T-helper 1 cell (primary cell): ENCODE measurements around the gene PHACTR3.
A peak's percentile ranks its signal among the peaks of the same experiment; 100 is the strongest.

ENCODE experiments used
- DNase-seq, 5 donors: peaks; one replicate each; pipeline ENCODE4 v3.0.0-alpha.2; 2012 to 2020

The PHACTR3 gene

DNA sequence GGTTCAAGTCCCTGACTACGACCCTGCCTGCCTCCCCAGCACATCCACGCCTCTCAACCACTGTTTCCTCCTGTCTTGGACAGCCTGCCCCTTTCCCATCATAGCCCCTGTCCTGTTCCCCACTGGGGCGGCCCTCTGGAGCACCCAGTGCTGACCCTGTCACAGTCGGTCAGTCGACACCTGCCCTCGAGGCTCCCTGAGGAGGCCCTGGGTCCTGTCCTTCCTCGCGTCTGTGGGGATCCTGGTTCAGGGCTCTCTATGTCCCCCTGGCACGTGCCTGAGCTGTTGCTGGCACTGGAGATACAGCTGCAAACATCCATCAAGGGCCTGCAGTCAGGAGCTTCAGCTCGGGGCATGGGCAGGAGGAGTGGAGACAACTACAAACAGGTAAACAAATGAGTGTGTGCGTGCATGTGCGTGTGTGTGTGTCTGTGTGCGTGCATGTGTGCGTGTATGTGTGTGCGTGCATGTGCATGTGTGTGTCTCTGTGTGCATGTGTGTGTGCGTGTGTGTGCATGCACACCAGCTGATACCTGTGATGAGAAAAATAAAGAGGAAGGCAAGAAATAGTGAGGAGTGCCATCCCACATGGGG is 132.8 kb downstream of the PHACTR3 start:
- no peak for DNase-seq

- no peak for DNase-seq
Observed at GRCh38 chr20:59737816-59738215, 133.5 kb downstream of the PHACTR3 start.

- no peak for DNase-seq
Observed at GRCh38 chr20:59738851-59739250, 134.5 kb downstream of the PHACTR3 start.

DNA sequence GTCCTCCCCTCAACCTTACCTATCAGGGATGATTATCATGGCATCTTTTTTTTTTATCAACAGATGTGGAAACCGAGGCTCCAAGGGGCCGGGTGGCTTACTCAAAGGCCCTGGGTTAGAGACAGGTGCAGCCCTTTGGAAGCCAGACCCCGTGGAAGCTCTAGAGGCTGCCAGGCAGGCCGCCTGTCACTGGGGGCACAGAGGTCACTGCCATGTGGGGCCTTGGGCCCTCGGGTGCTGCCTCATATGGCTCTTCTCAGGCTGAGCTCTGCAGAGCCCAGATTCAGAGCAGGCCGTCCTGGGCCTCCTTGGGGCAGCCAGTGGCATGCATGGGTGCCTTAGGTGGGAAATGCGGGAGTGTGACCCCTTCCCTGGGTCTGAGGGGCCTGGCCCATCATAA is 136.3 kb downstream of the PHACTR3 start:
- DNase-seq = no peak

- DNase-seq = no peak
Observed at GRCh38 chr20:59741073-59741472, 136.7 kb downstream of the PHACTR3 start.

DNA sequence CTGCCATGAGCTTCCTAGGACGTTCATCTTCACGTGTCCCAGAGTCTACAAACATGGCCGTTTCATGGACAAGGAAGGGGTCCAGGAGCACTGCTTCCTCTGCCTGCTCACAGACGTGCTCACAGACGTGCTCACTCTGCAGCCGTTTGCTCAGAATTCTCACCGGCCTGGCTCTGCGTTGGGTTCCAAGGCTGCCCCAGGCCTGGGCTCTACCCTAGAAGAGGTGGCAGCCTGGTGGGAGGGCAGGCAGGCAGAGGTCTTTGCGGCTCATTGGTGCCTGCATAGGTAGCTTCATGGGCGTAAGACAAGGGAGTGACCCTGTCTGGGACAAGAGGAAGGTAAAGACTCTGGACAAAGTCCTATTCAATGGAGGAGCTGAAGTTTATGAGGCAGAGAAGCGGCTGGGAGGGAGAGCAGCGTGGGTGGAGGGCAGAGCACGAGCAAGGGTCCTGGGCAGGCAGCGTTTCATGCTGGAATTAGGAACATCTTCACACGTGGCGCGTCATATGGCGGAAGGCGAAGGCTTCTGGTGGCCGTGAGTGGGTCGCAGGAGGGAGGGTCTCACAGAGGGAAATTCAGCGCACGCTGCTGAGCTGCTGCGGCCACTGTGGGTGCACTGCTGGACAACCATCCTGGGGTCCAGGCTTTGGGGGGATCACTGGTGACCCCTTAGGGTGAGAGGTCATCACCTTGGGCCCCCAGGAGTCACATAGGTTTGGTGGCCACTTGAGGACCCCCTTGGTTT is 138.2 kb downstream of the PHACTR3 start:
- DNase-seq = no peak

DNA sequence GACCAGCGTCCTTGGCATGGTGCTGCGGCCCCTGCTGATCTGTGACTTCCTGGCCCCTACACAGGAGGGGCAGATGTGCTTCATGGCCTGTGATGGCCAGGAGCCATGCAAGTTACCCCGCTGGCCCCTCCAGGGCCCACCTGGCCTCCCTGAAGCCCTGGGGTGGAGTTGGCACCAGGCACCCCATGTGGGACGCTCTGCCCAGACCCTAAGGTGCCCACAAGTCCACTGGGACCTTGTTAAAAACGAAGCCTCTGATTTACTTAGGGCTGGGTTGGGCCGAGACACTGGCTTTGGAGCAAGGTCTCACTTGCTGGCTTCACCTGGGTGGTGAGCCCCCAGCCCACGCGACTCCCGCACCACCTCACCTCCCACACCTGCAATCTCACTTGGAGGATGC is 139.0 kb downstream of the PHACTR3 start:
- no peak for DNase-seq

DNA sequence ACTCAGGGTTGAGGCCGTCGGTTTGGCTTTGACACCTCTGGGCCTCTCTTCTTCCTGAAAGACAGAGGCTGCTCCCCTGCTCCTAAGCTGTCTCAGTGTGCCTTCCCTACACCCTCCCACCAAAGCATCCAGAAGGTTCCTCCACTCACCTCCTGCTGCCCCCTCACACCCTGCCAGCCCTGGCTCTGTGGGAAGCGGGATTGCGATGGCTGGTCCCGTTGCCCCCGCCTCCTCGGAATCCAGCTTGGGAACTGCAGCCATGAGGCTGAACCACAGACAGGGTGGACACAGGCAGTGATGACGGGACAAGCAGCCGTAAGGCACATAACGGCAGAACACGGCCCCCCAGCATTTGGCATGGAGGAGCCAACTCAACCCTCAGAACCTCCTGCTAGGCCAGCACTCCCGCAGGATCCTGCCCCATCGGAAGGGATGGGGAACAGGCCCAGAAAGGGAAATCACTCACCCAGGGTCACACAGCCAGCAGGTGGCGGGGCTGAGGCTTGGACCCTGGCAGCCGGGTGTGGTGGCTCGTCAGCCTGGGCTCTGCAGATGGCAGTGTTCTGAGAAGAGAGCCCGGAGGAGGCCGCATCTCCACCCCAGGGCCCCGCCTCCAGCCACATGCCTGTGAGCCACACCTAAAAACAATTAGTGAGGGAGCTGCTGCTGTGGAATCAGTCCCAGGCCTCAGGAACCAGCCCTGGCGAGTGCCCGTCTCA is 139.6 kb downstream of the PHACTR3 start:
- DNase-seq = no peak

DNA sequence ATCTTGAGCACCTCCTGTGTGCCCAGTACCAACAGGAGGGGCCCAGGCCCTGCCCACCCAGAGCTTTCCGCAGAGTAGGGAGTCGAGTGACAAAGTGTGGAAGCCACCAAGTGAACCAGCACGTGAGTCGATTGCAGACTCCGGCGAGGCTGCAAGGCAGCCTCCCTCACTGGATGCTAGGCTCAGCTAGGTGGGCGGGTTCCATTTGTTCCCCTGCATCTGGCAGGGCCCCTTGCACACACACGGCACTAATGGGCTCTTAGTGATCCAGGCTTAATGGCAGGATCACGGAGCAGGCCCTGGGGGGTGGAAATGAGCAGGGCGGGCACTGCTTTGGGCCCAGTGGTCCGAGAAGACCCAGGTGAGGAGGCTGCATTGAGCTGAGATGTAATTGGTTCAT is 140.4 kb downstream of the PHACTR3 start:
- no peak for DNase-seq

- DNase-seq = no peak
Observed at GRCh38 chr20:59745201-59745600, 140.9 kb downstream of the PHACTR3 start.

DNA sequence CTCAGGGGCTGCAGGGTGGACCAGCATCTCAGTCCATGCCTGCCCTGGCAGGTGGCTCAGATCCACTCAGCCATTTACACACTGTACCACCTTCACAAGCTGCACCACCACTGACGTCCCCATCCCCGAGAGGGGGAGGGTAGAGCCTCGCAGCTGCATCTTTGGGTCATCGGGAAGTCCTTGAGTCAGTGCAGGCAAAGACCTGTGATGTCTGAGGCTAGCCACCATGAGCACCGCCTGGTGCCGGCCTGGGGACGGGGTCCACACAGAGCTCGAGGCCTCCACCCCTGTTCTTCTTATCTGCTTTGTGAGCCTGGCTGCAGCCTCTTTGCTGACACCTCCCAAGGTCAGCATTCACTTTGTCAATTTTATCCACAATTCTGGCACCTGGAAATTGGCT is 141.4 kb downstream of the PHACTR3 start:
- DNase-seq = no peak

DNA sequence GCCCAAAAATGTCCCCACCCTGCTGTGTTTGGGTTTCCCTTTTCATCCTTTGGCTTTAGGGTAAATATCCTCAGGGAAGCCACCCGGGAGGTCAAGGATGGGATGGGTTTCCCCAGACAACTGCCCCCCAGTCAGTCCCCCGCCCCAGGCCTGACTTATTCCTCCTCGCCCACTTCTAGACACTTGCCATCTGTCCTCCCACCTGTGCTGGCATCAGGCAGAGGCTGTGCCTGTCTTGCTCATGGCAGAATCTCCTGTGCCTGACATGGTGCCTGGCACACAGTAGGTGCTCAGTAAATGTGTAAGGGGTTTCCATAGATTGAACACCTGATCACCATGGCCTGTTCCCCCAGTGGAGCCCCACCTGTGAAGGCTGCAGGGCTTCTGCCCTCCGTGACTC is 141.8 kb downstream of the PHACTR3 start:
- no peak for DNase-seq

GRCh38 chr20:59747671-59748515 is 143.6 kb downstream of the PHACTR3 start:
- no peak for DNase-seq

DNA sequence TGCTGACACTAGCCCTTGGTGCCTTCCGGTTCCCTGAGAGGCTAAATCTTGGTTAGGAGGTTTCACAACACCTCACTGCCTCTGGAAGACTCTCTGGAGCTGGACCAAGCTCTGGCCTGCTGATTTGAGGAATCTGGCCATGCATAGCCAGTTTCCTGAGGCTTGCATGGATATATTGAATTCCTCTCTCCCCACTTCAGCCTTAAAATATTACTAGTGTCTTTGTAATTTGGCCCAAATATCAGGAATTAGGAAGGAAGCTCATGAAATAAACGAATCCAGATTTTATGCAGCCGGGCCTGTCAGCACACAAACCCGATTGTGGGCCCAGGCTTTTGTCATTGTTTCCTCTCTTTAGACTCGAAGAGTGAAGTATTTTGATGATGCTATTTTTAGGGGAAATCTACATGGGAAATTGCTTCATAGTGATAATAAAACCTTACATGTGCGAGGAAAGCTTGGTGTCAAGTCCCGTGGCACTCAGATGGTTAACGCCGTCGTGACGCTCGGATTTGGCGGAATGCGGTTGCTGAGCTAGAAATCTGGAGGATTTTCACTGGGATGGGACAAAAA is 144.4 kb downstream of the PHACTR3 start:
- DNase-seq = no peak

GRCh38 chr20:59749301-59749700 is 145.0 kb downstream of the PHACTR3 start:
- no peak for DNase-seq

GRCh38 chr20:59750209-59750840 is 146.0 kb downstream of the PHACTR3 start:
- DNase-seq = no peak

DNA sequence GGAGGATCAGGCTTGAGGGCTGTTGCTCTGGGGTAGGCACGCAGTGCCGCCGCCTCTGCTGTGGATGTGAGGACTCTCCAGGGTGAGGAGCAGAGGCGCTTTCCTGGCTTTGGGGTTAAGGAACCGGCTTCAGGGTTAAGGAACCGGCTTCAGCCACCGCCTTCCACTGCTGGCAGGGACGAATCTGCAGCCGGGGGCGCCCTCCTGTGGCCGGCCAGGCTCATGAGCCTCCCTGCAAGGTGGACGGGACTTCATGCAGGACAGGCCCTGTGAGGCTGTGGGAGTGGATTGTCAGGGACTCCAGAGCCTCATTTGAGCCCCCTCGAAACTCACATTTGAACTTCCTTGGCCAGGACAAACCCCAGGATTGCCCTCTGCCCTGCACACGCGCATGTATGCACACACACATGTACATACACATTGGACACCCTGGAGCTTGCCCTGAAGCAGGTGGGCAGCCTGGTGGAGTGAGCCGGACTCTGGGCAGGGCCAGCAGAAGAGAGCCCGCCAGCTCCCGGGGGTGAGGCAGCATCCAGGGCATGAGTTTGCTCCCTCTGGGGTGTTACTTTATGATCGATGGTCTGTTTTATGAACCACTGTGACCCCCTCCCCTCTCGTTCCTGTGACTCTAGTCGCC is 146.9 kb downstream of the PHACTR3 start:
- DNase-seq = peak in 1 of 5 donors; percentile 12

GRCh38 chr20:59752101-59752586 is 147.8 kb downstream of the PHACTR3 start:
- DNase-seq = no peak

DNA sequence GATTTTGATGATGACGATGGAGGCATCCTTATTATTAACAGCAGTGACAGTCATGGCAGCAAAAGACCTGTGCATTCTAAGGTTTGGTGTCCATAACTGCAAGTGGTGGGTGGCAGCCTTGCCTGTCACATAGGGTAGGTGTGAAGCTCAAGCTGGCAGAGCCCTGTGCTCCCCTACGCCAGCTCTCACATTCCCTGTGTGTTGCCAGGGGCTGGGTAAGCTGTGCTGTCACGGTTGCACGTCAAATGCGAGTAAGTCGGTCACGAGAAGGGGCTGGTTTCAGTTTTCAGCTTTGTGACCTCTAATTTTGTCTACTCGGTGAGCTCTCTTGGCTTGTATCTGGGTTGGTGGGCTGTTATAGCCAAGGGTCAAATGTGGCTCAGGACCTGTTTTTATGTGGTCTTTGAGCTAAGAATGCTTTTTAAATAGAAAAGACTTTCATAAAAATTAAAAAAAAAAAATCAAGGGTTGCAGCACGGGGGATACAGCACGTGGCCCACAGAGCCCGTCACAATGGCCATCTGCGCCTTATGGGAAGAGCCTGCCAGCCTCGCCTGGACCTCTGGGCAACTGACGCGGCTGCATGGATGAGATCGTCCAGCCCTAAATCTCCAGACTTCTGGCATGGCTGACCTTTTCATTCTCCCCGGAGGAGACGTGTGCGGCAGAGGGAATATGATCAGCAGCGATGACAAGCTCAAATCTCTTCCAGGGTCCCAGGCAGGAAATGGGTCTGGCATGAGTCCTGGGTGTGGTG is 148.5 kb downstream of the PHACTR3 start:
- DNase-seq = no peak

- no peak for DNase-seq
Observed at GRCh38 chr20:59753836-59754235, 149.5 kb downstream of the PHACTR3 start.

GRCh38 chr20:59754551-59754950 is 150.2 kb downstream of the PHACTR3 start:
- DNase-seq = no peak
